Neural crest cell (in vitro differentiated cells): ENCODE results near the gene CCNI2. TPM values are rescaled to one million over a fixed set of nuclear protein-coding genes. Genes with fewer than 3 reads are reported as not detected.

ENCODE experiments used
- DNase-seq: peaks from one replicate; pipeline ENCODE4 v3.0.0; 2021; ENCODE audit warnings: low read depth, mixed read lengths, low spot score
- H3K27ac Mint-ChIP-seq: one replicate; pipeline ENCODE4 v1.8.0; 2021; ENCODE audit warnings: mild to moderate bottlenecking, mixed read lengths; ENCODE audit not compliant: unreplicated experiment
- H3K27me3 Mint-ChIP-seq: 2 replicates; pipeline ENCODE4 v1.8.0; 2021; ENCODE audit warnings: low read depth, mild to moderate bottlenecking, mixed read lengths
- H3K36me3 Mint-ChIP-seq: 2 replicates; pipeline ENCODE4 v1.8.0; 2021; ENCODE audit warnings: low read depth, mild to moderate bottlenecking, mixed read lengths
- H3K4me1 Mint-ChIP-seq: 2 replicates; pipeline ENCODE4 v1.8.0; 2021; ENCODE audit warnings: mixed read lengths
- H3K4me3 Mint-ChIP-seq: one replicate; pipeline ENCODE4 v1.8.0; 2021; ENCODE audit warnings: mild to moderate bottlenecking, mixed read lengths
- H3K9me3 Mint-ChIP-seq: 2 replicates; pipeline ENCODE4 v1.8.0; 2021; ENCODE audit warnings: mixed read lengths
- CTCF ChIP-seq: fragments of 200-600 bp; sonication (generic); conservative IDR thresholded peaks from 2 replicates; pipeline ENCODE4 v1.5.0; 2021; ENCODE audit warnings: antibody characterized with exemption, mild to moderate bottlenecking
- total RNA-seq: library from RNA; stranded (reverse); gene quantifications from 2 replicates; pipeline ENCODE4 v1.2.1, GENCODE V29; 2021

The CCNI2 gene
- total RNA-seq, 1 donor from 2014 or later = not detected

GRCh38 chr5:132754947-132755346 lies 7.7 kb downstream of the CCNI2 start:
- H3K27me3 Mint-ChIP-seq = peaks cover 18% of the 10 kb centered on the region
- DNase-seq = no peak
- no peak overlapping the region for H3K27ac Mint-ChIP-seq
- H3K36me3 Mint-ChIP-seq = peaks cover 4% of the 10 kb centered on the region
- H3K4me1 Mint-ChIP-seq = no peaks in the 10 kb centered on the region
- no peaks in the 10 kb centered on the region for H3K9me3 Mint-ChIP-seq
- peak; percentile 37 for TF ChIP-seq CTCF
- H3K4me3 Mint-ChIP-seq = no peak overlapping the region

- Mint-ChIP-seq H3K27ac (no peak overlapping the region), H3K9me3 (no peaks in the 10 kb centered on the region), H3K4me3 (no peak overlapping the region), H3K36me3 (no peaks in the 10 kb centered on the region), H3K27me3 (peaks cover 2% of the 10 kb centered on the region), H3K4me1 (no peaks in the 10 kb centered on the region)
- DNase-seq = no peak
- no peak for TF ChIP-seq CTCF
Measured at GRCh38 chr5:132756542-132756941, 9.3 kb downstream of the CCNI2 start.

- TF ChIP-seq CTCF = no peak
- DNase-seq = no peak
- Mint-ChIP-seq H3K4me3 (no peak overlapping the region), H3K4me1 (no peaks in the 10 kb centered on the region), H3K27me3 (no peaks in the 10 kb centered on the region), H3K9me3 (no peaks in the 10 kb centered on the region), H3K36me3 (no peaks in the 10 kb centered on the region), H3K27ac (no peak overlapping the region)
Measured at GRCh38 chr5:132758451-132758850, 11.2 kb downstream of the CCNI2 start.

- H3K4me1 Mint-ChIP-seq = no peaks in the 10 kb centered on the region
- H3K36me3 Mint-ChIP-seq = no peaks in the 10 kb centered on the region
- H3K4me3 Mint-ChIP-seq = no peak overlapping the region
- no peaks in the 10 kb centered on the region for H3K27me3 Mint-ChIP-seq
- H3K27ac Mint-ChIP-seq = no peak overlapping the region
- no peak for TF ChIP-seq CTCF
- DNase-seq = no peak
- H3K9me3 Mint-ChIP-seq = no peaks in the 10 kb centered on the region
Measured at GRCh38 chr5:132759114-132760048, 12.2 kb downstream of the CCNI2 start.

- no peak for DNase-seq
Measured at GRCh38 chr5:132760049-132760420, 12.8 kb downstream of the CCNI2 start.

More at GRCh38 chr5:132760049-132760420, 12.8 kb downstream of the CCNI2 start:
- Mint-ChIP-seq H3K4me3 (no peak overlapping the region), H3K27me3 (no peaks in the 10 kb centered on the region), H3K4me1 (no peaks in the 10 kb centered on the region), H3K36me3 (no peaks in the 10 kb centered on the region), H3K9me3 (no peaks in the 10 kb centered on the region), H3K27ac (peak overlapping the region; percentile 43)
- no peak for TF ChIP-seq CTCF
